Endothelial cell of umbilical vein (primary cell): Measurements from ENCODE around the gene KIF25. TPM values are rescaled to one million over a fixed set of nuclear protein-coding genes. Genes with fewer than 3 reads are reported as not detected.

Experiments
- BruUV-seq: library from RNA; stranded (reverse); fragments of 400-500 nt; replicated peaks from 2 replicates; lab custom pipeline; 2021; lab: Mats Ljungman, UMichigan
- CTCF ChIA-PET: fragments of 300-600, 350-600 bp; sonication (Branson Sonifier 250); formaldehyde crosslinking; loops from one replicate; lab custom pipeline; 2021; ENCODE audit warnings: antibody characterized with exemption, inconsistent platforms; lab: Charles Lee
- POLR2A ChIA-PET: fragments of 300-600, 350-600 bp; sonication (Branson Sonifier 250); formaldehyde crosslinking; loops from one replicate; lab custom pipeline; 2021; ENCODE audit warnings: antibody characterized with exemption, inconsistent platforms; lab: Charles Lee
- DNase-seq: peaks from one replicate; pipeline ENCODE4 v3.0.0-alpha.2; 2011; ENCODE audit warnings: low read depth, low spot score
- FAIRE-seq: peaks from 2 replicates; lab custom pipeline; 2011; peaks lifted over from hg19 to GRCh38; lab: Jason Lieb, UNC
- H2AFZ ChIP-seq: 2 replicates; pipeline ENCODE4 v1.6.0; 2012; ENCODE audit warnings: low read depth, low read length, control low read depth, inconsistent platforms
- H3K27ac ChIP-seq: 2 replicates; pipeline ENCODE4 v1.5.1; 2011; ENCODE audit warnings: low read depth, mild to moderate bottlenecking, control low read depth, low read length, moderate library complexity; ENCODE audit not compliant: insufficient read depth
- H3K27me3 ChIP-seq, 2 experiments: 2 replicates each; pipeline versions ENCODE4 v1.6.0 to v1.6.1; 2011; ENCODE audit warnings: low read length in 2 of 2, mixed read lengths in 1 of 2; ENCODE audit not compliant: control insufficient read depth in 2 of 2, insufficient read depth in 2 of 2
- H3K36me3 ChIP-seq, 2 experiments: 2 replicates in 1 of 2; 3 replicates in 1 of 2; pipeline ENCODE4 v1.5.1; 2011; ENCODE audit warnings: low read length in 2 of 2, mild to moderate bottlenecking in 1 of 2, moderate library complexity in 1 of 2; ENCODE audit not compliant: control insufficient read depth in 2 of 2, insufficient read depth in 2 of 2; ENCODE audit errors: extremely low read depth in 1 of 2
- H3K4me1 ChIP-seq: 3 replicates; pipeline ENCODE4 v1.5.1; 2011; ENCODE audit warnings: mild to moderate bottlenecking, low read length; ENCODE audit not compliant: control insufficient read depth, insufficient read depth; ENCODE audit errors: extremely low read depth
- H3K4me2 ChIP-seq: 2 replicates; pipeline ENCODE4 v1.6.1; 2011; ENCODE audit warnings: low read length, control low read depth, mixed read lengths; ENCODE audit not compliant: insufficient read depth
- H3K4me3 ChIP-seq, 3 experiments: fragments of 200-600 bp in 1 of 3; sonication (generic), shearing (Covaris generic) in 1 of 3; replicated peaks in 1 of 3; 2 replicates each; pipeline ENCODE4 v1.5.1; 2011 to 2016; ENCODE audit warnings: control low read depth in 3 of 3, low read length in 3 of 3, mild to moderate bottlenecking in 2 of 3, inconsistent platforms in 1 of 3, low read depth in 1 of 3, moderate library complexity in 1 of 3; ENCODE audit not compliant: insufficient read depth in 1 of 3
- H3K79me2 ChIP-seq: 2 replicates; pipeline ENCODE4 v1.6.0; 2012; ENCODE audit warnings: low read length, inconsistent platforms; ENCODE audit not compliant: control insufficient read depth, insufficient read depth
- H3K9ac ChIP-seq: replicated peaks from 2 replicates; pipeline ENCODE3; 2011; ENCODE audit warnings: low read length, control low read depth; ENCODE audit not compliant: insufficient read depth; ENCODE audit errors: extremely low read depth
- H3K9me1 ChIP-seq: replicated peaks from 3 replicates; pipeline ENCODE4 v1.6.0; 2011; ENCODE audit warnings: mild to moderate bottlenecking, low read length; ENCODE audit not compliant: control insufficient read depth, insufficient read depth; ENCODE audit errors: extremely low read depth
- H3K9me3 ChIP-seq: replicated peaks from 2 replicates; pipeline ENCODE4 v1.5.1; 2012; ENCODE audit warnings: low read length, inconsistent platforms; ENCODE audit not compliant: control insufficient read depth, insufficient read depth
- H4K20me1 ChIP-seq: replicated peaks from 2 replicates; pipeline ENCODE3; 2011; ENCODE audit warnings: mild to moderate bottlenecking, low read length; ENCODE audit not compliant: control insufficient read depth, insufficient read depth; ENCODE audit errors: extremely low read depth
- CTCF ChIP-seq, 2 donors: IDR thresholded peaks; 1 replicate in 1 of 2; 2 replicates in 1 of 2; pipeline ENCODE4 v1.5.1; 2011; ENCODE audit warnings: low read length in 2 of 2, mild to moderate bottlenecking in 2 of 2, moderate library complexity in 2 of 2, control low read depth in 1 of 2, inconsistent platforms in 1 of 2, low read depth in 1 of 2; ENCODE audit not compliant: insufficient read depth in 1 of 2; ENCODE audit errors: extremely low read depth in 1 of 2
- EZH2 ChIP-seq: IDR thresholded peaks from 2 replicates; pipeline ENCODE4 v1.6.1; 2012; ENCODE audit warnings: borderline replicate concordance, low read depth, mild to moderate bottlenecking, moderate library complexity, low read length, inconsistent platforms; ENCODE audit not compliant: severe bottlenecking
- FOS ChIP-seq: IDR thresholded peaks from 2 replicates; pipeline ENCODE4 v1.6.1; 2011; ENCODE audit warnings: mild to moderate bottlenecking, low read length, moderate library complexity, borderline replicate concordance; ENCODE audit not compliant: insufficient read depth
- GATA2 ChIP-seq: IDR thresholded peaks from 2 replicates; pipeline ENCODE4 v1.7.0; 2011; ENCODE audit warnings: low read depth, mild to moderate bottlenecking, moderate library complexity, mixed read lengths, low read length; ENCODE audit not compliant: insufficient read length, insufficient read depth
- JUN ChIP-seq: IDR thresholded peaks from 2 replicates; pipeline ENCODE4 v1.6.1; 2011; ENCODE audit warnings: borderline replicate concordance, low read depth; ENCODE audit not compliant: insufficient read length, insufficient read depth
- MAX ChIP-seq: IDR thresholded peaks from 2 replicates; pipeline ENCODE4 v1.6.1; 2011; ENCODE audit not compliant: insufficient read depth, insufficient read length
- MYC ChIP-seq: IDR thresholded peaks from one replicate; pipeline ENCODE4 v1.6.1; 2011; ENCODE audit warnings: mild to moderate bottlenecking, low read depth, low read length
- POLR2A ChIP-seq: IDR thresholded peaks from 2 replicates; pipeline ENCODE4 v1.6.1; 2012; ENCODE audit warnings: low read depth, mild to moderate bottlenecking, control low read depth, low read length
- POLR2AphosphoS5 ChIP-seq: IDR thresholded peaks from 2 replicates; pipeline ENCODE4 v1.6.1; 2012; ENCODE audit warnings: low read depth, mild to moderate bottlenecking, control low read depth, low read length, moderate library complexity; ENCODE audit not compliant: insufficient read depth
- dilution Hi-C: fragments of 300-500 bp; cut with MboI; formaldehyde crosslinking; loops from one replicate; pipeline ENCODE4 v1.15.0; 2019; ENCODE audit warnings: low sequenced_read_pairs; ENCODE audit not compliant: extremely low pct_ligation_motif_present
- intact Hi-C: fragments of 100-400 bp; cut with micrococcal nuclease; formaldehyde crosslinking; loops from one replicate; pipeline ENCODE4 v1.10.0; 2022
- polyA plus RNA-seq, 4 experiments: library from polyadenylated mRNA; depleted of rRNA in 3 of 4; stranded (reverse) in 3 of 4; unstranded in 1 of 4; fragments of >200 nt; gene quantifications; 2 replicates each; pipeline versions ENCODE4 v1.2.1 to v1.2.3, GENCODE V29; 2011 to 2012; ENCODE audit warnings: missing spikeins in 1 of 4
- total RNA-seq: library from RNA; stranded (reverse); gene quantifications from 2 replicates; pipeline ENCODE4 v1.2.3, GENCODE V29; 2021

KIF25 gene
- total and polyA plus RNA-seq, 2 donors (not counting 3 experiments of a cell fraction or from before 2014, with no cell fraction given) = not detected

GRCh38 chr6:167954151-167954550 lies 43.3 kb upstream of the KIF25 start:
- ChIA-PET CTCF (interaction anchor here (1.1 to 1.4 kb wide), 2 partner anchors 16 to 27 kb away, joined by 3 read pairs; no protein-coding TSS in a partner anchor), POLR2A (no interaction called here)
- Histone ChIP-seq H4K20me1 (no peaks in the 10 kb centered on the region), H2AFZ (no peak overlapping the region), H3K9me3 (no peaks in the 10 kb centered on the region), H3K4me1 (no peaks in the 10 kb centered on the region), H3K36me3 (peaks cover 9 to 29% of the 10 kb centered on the region in 2 experiments), H3K27ac (no peak overlapping the region), H3K4me2 (no peak overlapping the region), H3K27me3 (no peaks in the 10 kb centered on the region), H3K79me2 (no peaks in the 10 kb centered on the region), H3K9ac (no peak overlapping the region), H3K9me1 (no peaks in the 10 kb centered on the region), H3K4me3 (no peak overlapping the region)
- intact Hi-C loops = no loop called here
- TF ChIP-seq POLR2AphosphoS5 (no peak), FOS (no peak), GATA2 (no peak), MYC (no peak), JUN (no peak), POLR2A (no peak), MAX (no peak), EZH2 (no peak), CTCF (IDR thresholded peaks at IDR 0.05; ENCODE audit: extremely low read depth in 1 of 2, insufficient read depth in 1 of 2, low read depth in 1 of 2, low read length in 2 of 2) (no peak)
- FAIRE-seq (no peak), DNase-seq (no peak)
- BruUV-seq = no TSS peak
- dilution Hi-C loops = no loop called here
